HCT116 (cell line): Measurements from ENCODE around the gene CNKSR3. TPM values are rescaled to one million over a fixed set of nuclear protein-coding genes. Genes with fewer than 3 reads are reported as not detected.

Experiments
- ATAC-seq: fragments of 200-7000 bp; cut with Tn5 transposase; 2 replicates; pipeline ENCODE4 v1.9.1; 2020; ENCODE audit warnings: mild to moderate bottlenecking, moderate library complexity
- BruUV-seq: library from RNA; stranded (reverse); fragments of 400-500 nt; replicated peaks from 2 replicates; lab custom pipeline; 2021; lab: Mats Ljungman, UMichigan
- CTCF ChIA-PET: fragments of 300-600 bp; sonication (Branson Sonifier 250); formaldehyde crosslinking; loops from one replicate; lab custom pipeline; 2021; ENCODE audit warnings: antibody characterized with exemption; lab: Charles Lee
- POLR2A ChIA-PET: fragments of 300-600, 350-600 bp; sonication (Branson Sonifier 250); formaldehyde crosslinking; loops from one replicate; lab custom pipeline; 2021; ENCODE audit warnings: antibody characterized with exemption; lab: Charles Lee
- RAD21 ChIA-PET, 2 experiments: fragments of 300-600 bp; sonication (Branson Sonifier 250); formaldehyde crosslinking; loops; one replicate each; lab custom pipeline; 2023; ENCODE audit warnings: low total read pairs in 2 of 2; ENCODE audit not compliant: uncharacterized antibody in 2 of 2, unreplicated experiment in 2 of 2, low non-redundant PET in 1 of 2; lab: Charles Lee
- DNase-seq: peaks from one replicate; pipeline ENCODE4 v3.0.0-alpha.2; 2010; ENCODE audit warnings: low read depth, low spot score
- H2AFZ ChIP-seq: fragments of 200-600 bp; shearing (Covaris generic), sonication (generic); 2 replicates; pipeline ENCODE4 v1.6.1; 2017; ENCODE audit warnings: low read depth, mixed run types, mixed read lengths, antibody characterized with exemption, low read length; ENCODE audit not compliant: poor library complexity, severe bottlenecking
- H3K27ac ChIP-seq: 2 replicates; pipeline ENCODE4 v1.5.1; 2012; ENCODE audit warnings: low read depth, low read length
- H3K27me3 ChIP-seq: fragments of 200-600 bp; sonication (generic); 2 replicates; pipeline ENCODE4 v1.6.1; 2016; ENCODE audit warnings: mixed run types, low read length, mixed read lengths; ENCODE audit not compliant: insufficient read depth
- H3K36me3 ChIP-seq, 2 experiments: fragments of 200-500 bp in 1 of 2; fragments of 200-600 bp in 1 of 2; sonication (Bioruptor generic) in 1 of 2; sonication (generic) in 1 of 2; 2 replicates each; pipeline versions ENCODE4 v1.5.1 to v1.6.1; 2014 to 2016; ENCODE audit warnings: low read length in 2 of 2, inconsistent platforms in 1 of 2, mixed read lengths in 1 of 2, mixed run types in 1 of 2; ENCODE audit not compliant: insufficient read depth in 2 of 2, control insufficient read depth in 1 of 2
- H3K4me1 ChIP-seq, 2 experiments: fragments of 200-600 bp in 1 of 2; sonication (generic) in 1 of 2; 2 replicates each; pipeline versions ENCODE4 v1.5.1 to v1.6.1; 2012 to 2017; ENCODE audit warnings: low read length in 2 of 2, inconsistent platforms in 1 of 2, mild to moderate bottlenecking in 1 of 2, mixed read lengths in 1 of 2, mixed run types in 1 of 2, moderate library complexity in 1 of 2; ENCODE audit not compliant: insufficient read depth in 2 of 2, control insufficient read depth in 1 of 2
- H3K4me2 ChIP-seq: fragments of 200-600 bp; sonication (generic); 2 replicates; pipeline ENCODE4 v1.6.1; 2017; ENCODE audit warnings: mixed run types, low read length, mixed read lengths
- H3K4me3 ChIP-seq, 2 experiments: fragments of 200-600 bp in 1 of 2; sonication (generic) in 1 of 2; replicated peaks in 1 of 2; 2 replicates each; pipeline ENCODE4 v1.5.1; 2011 to 2016; ENCODE audit warnings: low read length in 2 of 2, control low read depth in 1 of 2, low read depth in 1 of 2, mild to moderate bottlenecking in 1 of 2, mixed read lengths in 1 of 2, mixed run types in 1 of 2
- H3K79me2 ChIP-seq: fragments of 200-600 bp; sonication (generic); 2 replicates; pipeline ENCODE4 v1.6.1; 2017; ENCODE audit warnings: mild to moderate bottlenecking, mixed run types, low read length, moderate library complexity, mixed read lengths; ENCODE audit not compliant: insufficient read depth
- H3K9ac ChIP-seq: fragments of 200-600 bp; sonication (generic); 2 replicates; pipeline ENCODE4 v1.6.1; 2016; ENCODE audit warnings: low read length, mixed read lengths
- H3K9me2 ChIP-seq: fragments of 200-600 bp; sonication (generic), shearing (Covaris generic); 2 replicates; pipeline ENCODE4 v1.6.1; 2017; ENCODE audit warnings: mixed run types, mild to moderate bottlenecking, moderate library complexity; ENCODE audit not compliant: insufficient read depth
- H3K9me3 ChIP-seq, 2 experiments: fragments of 200-500 bp in 1 of 2; fragments of 200-600 bp in 1 of 2; sonication (Bioruptor generic) in 1 of 2; sonication (generic) in 1 of 2; 2 replicates each; pipeline ENCODE4 v1.6.1; 2014 to 2017; ENCODE audit warnings: low read length in 2 of 2, mixed read lengths in 2 of 2, inconsistent platforms in 1 of 2, low read depth in 1 of 2, mild to moderate bottlenecking in 1 of 2, mixed run types in 1 of 2, moderate library complexity in 1 of 2; ENCODE audit not compliant: control insufficient read depth in 1 of 2, insufficient read depth in 1 of 2
- H4K20me1 ChIP-seq: fragments of 200-600 bp; sonication (generic), shearing (Covaris generic); 2 replicates; pipeline ENCODE4 v1.6.1; 2017; ENCODE audit warnings: mixed run types, mild to moderate bottlenecking, moderate library complexity; ENCODE audit not compliant: insufficient read depth
- EGR1 ChIP-seq: IDR thresholded peaks from 2 replicates; pipeline ENCODE4 v1.6.1; 2012; ENCODE audit warnings: low read depth
- FOSL1 ChIP-seq: IDR thresholded peaks from 2 replicates; pipeline ENCODE4 v1.6.1; 2012; ENCODE audit warnings: low read depth
- RAD21 ChIP-seq: IDR thresholded peaks from 2 replicates; pipeline ENCODE4 v1.6.1; 2012; ENCODE audit warnings: low read depth, mild to moderate bottlenecking
- SP1 ChIP-seq: IDR thresholded peaks from 2 replicates; pipeline ENCODE4 v1.6.1; 2012; ENCODE audit warnings: low read depth
- ZFX ChIP-seq: fragments of 450-650 bp; IDR thresholded peaks from 2 replicates; pipeline ENCODE4 v1.6.1; 2017
- intact Hi-C: fragments of 100-400 bp; cut with micrococcal nuclease; formaldehyde crosslinking; loops from 2 replicates; pipeline ENCODE4 v1.10.0; 2022
- total RNA-seq: library from RNA; stranded (reverse); gene quantifications from one replicate; pipeline ENCODE4 v1.2.1, GENCODE V29; 2021; ENCODE audit not compliant: unreplicated experiment
- TF ChIP-seq, protein P1 (sequence below): IDR thresholded peaks from 2 replicates; pipeline ENCODE4 v1.6.1; 2012
- TF ChIP-seq, protein P2 (sequence below): IDR thresholded peaks from 2 replicates; pipeline ENCODE4 v1.6.1; 2011; ENCODE audit warnings: mild to moderate bottlenecking, low read length, moderate library complexity; ENCODE audit not compliant: insufficient replicate concordance; ENCODE audit errors: extremely low read depth
- TF ChIP-seq, protein P3 (sequence below), 3 experiments: fragments of 200-600 bp in 1 of 3; sonication (generic) in 1 of 3; IDR thresholded peaks in 2 of 3; conservative IDR thresholded peaks in 1 of 3; 2 replicates each; pipeline ENCODE4 v1.5.1; 2012 to 2017; ENCODE audit warnings: low read depth in 2 of 3, low read length in 2 of 3, antibody characterized with exemption in 1 of 3, borderline replicate concordance in 1 of 3, control low read depth in 1 of 3, mild to moderate bottlenecking in 1 of 3, mixed read lengths in 1 of 3, mixed run types in 1 of 3, moderate library complexity in 1 of 3; ENCODE audit not compliant: insufficient read depth in 1 of 3

The CNKSR3 gene
- total RNA-seq, 1 experiment from 2014 or later, result 15.4 TPM

DNA sequence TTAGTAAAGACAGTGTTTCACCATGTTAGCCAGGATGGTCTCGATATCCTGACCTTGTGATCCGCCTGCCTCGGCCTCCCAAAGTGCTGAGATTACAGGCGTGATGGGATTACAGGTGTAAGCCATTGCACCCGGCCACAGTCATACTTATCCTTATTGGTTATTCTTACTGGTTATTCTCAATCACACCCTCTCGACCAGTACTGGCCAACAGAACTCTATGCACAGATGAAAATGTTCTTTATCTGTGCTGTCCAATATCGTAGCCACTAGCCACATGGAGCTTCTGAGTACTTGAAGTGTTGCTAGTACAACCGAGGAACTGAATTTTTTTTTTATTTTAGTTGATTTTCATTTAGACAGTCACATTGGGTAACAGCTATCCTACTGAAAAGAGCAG, 63.5 kb downstream of the CNKSR3 start:
- no peaks in the 10 kb centered on the region for H3K9me3 ChIP-seq
- ChIA-PET RAD21 (no interaction called here), POLR2A (no interaction called here), CTCF (no interaction called here)
- H3K4me2 ChIP-seq, result no peak overlapping the region
- TF ChIP-seq, protein P1, sequence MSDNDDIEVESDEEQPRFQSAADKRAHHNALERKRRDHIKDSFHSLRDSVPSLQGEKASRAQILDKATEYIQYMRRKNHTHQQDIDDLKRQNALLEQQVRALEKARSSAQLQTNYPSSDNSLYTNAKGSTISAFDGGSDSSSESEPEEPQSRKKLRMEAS, result no peak
- TF ChIP-seq SP1, result no peak
- TF ChIP-seq, protein P2, sequence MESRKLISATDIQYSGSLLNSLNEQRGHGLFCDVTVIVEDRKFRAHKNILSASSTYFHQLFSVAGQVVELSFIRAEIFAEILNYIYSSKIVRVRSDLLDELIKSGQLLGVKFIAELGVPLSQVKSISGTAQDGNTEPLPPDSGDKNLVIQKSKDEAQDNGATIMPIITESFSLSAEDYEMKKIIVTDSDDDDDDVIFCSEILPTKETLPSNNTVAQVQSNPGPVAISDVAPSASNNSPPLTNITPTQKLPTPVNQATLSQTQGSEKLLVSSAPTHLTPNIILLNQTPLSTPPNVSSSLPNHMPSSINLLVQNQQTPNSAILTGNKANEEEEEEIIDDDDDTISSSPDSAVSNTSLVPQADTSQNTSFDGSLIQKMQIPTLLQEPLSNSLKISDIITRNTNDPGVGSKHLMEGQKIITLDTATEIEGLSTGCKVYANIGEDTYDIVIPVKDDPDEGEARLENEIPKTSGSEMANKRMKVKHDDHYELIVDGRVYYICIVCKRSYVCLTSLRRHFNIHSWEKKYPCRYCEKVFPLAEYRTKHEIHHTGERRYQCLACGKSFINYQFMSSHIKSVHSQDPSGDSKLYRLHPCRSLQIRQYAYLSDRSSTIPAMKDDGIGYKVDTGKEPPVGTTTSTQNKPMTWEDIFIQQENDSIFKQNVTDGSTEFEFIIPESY, result no peak
- no peaks in the 10 kb centered on the region; the same call in 1 of the 2 replicates for H3K79me2 ChIP-seq
- BruUV-seq, result no TSS peak
- DNase-seq (no peak), ATAC-seq (no peak)
- H3K9me2 ChIP-seq, result no peaks in the 10 kb centered on the region
- intact Hi-C loops, result no loop called here
- H3K4me1 ChIP-seq, result no peaks in the 10 kb centered on the region
- H4K20me1 ChIP-seq, result no peaks in the 10 kb centered on the region
- no peak overlapping the region for H2AFZ ChIP-seq
- H3K27ac ChIP-seq, result no peak overlapping the region
- H3K36me3 ChIP-seq, result no peaks in the 10 kb centered on the region
- no peaks in the 10 kb centered on the region for H3K27me3 ChIP-seq
- no peak overlapping the region for H3K9ac ChIP-seq
- H3K4me3 ChIP-seq, result no peak overlapping the region

DNA sequence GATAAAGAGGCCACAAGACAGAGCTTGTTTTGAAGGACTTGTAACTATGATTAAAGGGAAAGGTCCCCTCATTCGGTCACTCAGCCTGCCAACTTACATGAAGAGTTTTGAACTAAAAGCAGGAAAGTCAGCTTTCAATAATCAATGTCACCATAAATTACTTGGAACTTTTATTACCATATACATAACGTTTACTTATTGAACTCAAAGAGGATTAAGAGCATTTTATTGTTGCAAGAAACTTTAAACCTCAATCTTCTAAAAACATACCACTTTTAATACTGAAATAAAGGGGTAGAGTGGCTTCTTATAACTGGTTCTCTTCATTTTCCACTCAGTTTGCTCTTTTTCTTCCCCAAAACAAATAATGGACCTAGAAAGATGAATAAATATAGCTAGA, 65.1 kb downstream of the CNKSR3 start:
- H3K27ac ChIP-seq, result no peak overlapping the region
- H3K9me2 ChIP-seq, result no peaks in the 10 kb centered on the region
- ChIA-PET CTCF (no interaction called here), RAD21 (no interaction called here), POLR2A (no interaction called here)
- H3K4me3 ChIP-seq, result no peak overlapping the region
- DNase-seq, result no peak
- no peak for ATAC-seq
- H3K9me3 ChIP-seq, result no peaks in the 10 kb centered on the region
- intact Hi-C loops, result no loop called here
- no peaks in the 10 kb centered on the region; the same call in 1 of the 2 replicates for H3K79me2 ChIP-seq
- no peak overlapping the region for H2AFZ ChIP-seq
- BruUV-seq, result no TSS peak
- H4K20me1 ChIP-seq, result no peaks in the 10 kb centered on the region
- TF ChIP-seq RAD21, result no peak
- TF ChIP-seq, protein P3, sequence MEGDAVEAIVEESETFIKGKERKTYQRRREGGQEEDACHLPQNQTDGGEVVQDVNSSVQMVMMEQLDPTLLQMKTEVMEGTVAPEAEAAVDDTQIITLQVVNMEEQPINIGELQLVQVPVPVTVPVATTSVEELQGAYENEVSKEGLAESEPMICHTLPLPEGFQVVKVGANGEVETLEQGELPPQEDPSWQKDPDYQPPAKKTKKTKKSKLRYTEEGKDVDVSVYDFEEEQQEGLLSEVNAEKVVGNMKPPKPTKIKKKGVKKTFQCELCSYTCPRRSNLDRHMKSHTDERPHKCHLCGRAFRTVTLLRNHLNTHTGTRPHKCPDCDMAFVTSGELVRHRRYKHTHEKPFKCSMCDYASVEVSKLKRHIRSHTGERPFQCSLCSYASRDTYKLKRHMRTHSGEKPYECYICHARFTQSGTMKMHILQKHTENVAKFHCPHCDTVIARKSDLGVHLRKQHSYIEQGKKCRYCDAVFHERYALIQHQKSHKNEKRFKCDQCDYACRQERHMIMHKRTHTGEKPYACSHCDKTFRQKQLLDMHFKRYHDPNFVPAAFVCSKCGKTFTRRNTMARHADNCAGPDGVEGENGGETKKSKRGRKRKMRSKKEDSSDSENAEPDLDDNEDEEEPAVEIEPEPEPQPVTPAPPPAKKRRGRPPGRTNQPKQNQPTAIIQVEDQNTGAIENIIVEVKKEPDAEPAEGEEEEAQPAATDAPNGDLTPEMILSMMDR (IDR thresholded peaks at IDR 0.05 in 2 of 3, conservative IDR thresholded peaks at IDR 0.05 in 1 of 3; ENCODE audit: borderline replicate concordance in 1 of 3, insufficient read depth in 1 of 3, low read depth in 2 of 3, low read length in 2 of 3), result no peak
- no peak for TF ChIP-seq FOSL1
- no peak for TF ChIP-seq EGR1
- no peak for TF ChIP-seq SP1
- no peak for TF ChIP-seq ZFX
- no peak overlapping the region for H3K4me2 ChIP-seq
- no peaks in the 10 kb centered on the region for H3K36me3 ChIP-seq
- H3K27me3 ChIP-seq, result no peaks in the 10 kb centered on the region
- no peaks in the 10 kb centered on the region for H3K4me1 ChIP-seq
- no peak overlapping the region for H3K9ac ChIP-seq
